AG04450 (cell line): ENCODE results near the gene PSMD3. TPM values are rescaled to one million over a fixed set of nuclear protein-coding genes. Genes with fewer than 3 reads are reported as not detected.
"Not testable (repeated sequence)": the region's sequence is repeated elsewhere in the genome, so short reads cannot be mapped to it uniquely, and the experiment has no call there.

Experiments
- CTCF ChIA-PET: fragments of 300-600, 350-600 bp; formaldehyde crosslinking; extraction: SDS; loops from one replicate; lab custom pipeline; 2022; ENCODE audit warnings: antibody characterized with exemption, inconsistent platforms; lab: Charles Lee
- POLR2A ChIA-PET: fragments of 350-600 bp; formaldehyde crosslinking; extraction: SDS; loops from one replicate; lab custom pipeline; 2021; ENCODE audit warnings: antibody characterized with exemption, inconsistent platforms; lab: Yijun Ruan, JAX
- DNase-seq: peaks from one replicate; pipeline ENCODE4 v3.0.0-alpha.2; 2011; ENCODE audit warnings: low read depth, low spot score
- H3K27ac ChIP-seq: one replicate; pipeline ENCODE4 v1.5.1; 2012; ENCODE audit warnings: low read depth, low read length, control low read depth
- H3K27me3 ChIP-seq: one replicate; pipeline ENCODE4 v1.6.0; 2012; ENCODE audit warnings: low read length; ENCODE audit not compliant: control insufficient read depth, insufficient read depth
- H3K4me3 ChIP-seq: 2 replicates; pipeline ENCODE4 v1.5.1; 2011; ENCODE audit warnings: mild to moderate bottlenecking, low read depth, low read length, control low read depth
- H3K9me3 ChIP-seq: 2 replicates; pipeline ENCODE4 v1.5.1; 2012; ENCODE audit warnings: low read length; ENCODE audit not compliant: control insufficient read depth, insufficient read depth
- polyA plus RNA-seq: library from polyadenylated mRNA; depleted of rRNA; stranded (reverse); fragments of >200 nt; gene quantifications from 2 replicates; pipeline ENCODE4 v1.2.3, GENCODE V29; 2011
- TF ChIP-seq, protein P1 (sequence below): IDR thresholded peaks from 2 replicates; pipeline ENCODE4 v1.5.1; 2011; ENCODE audit warnings: low read depth, low read length, control low read depth, inconsistent platforms

PSMD3 gene
- polyA plus RNA-seq, 1 experiment, result 62.6 TPM

DNA sequence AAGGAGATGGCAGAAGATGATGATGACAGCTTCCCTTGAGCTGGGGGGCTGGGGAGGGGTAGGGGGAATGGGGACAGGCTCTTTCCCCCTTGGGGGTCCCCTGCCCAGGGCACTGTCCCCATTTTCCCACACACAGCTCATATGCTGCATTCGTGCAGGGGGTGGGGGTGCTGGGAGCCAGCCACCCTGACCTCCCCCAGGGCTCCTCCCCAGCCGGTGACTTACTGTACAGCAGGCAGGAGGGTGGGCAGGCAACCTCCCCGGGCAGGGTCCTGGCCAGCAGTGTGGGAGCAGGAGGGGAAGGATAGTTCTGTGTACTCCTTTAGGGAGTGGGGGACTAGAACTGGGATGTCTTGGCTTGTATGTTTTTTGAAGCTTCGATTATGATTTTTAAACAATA, 16.9 kb downstream of the PSMD3 start:
- no peak for DNase-seq
- no peak overlapping the region for H3K27ac ChIP-seq
- H3K27me3 ChIP-seq, result no peaks in the 10 kb centered on the region
- ChIA-PET CTCF (interaction anchor here (1.5 kb wide), 1 partner anchor 17 kb away, joined by 4 read pairs; the partner anchor contains the start of gene PSMD3), POLR2A (no interaction called here)
- no peak overlapping the region for H3K4me3 ChIP-seq
- H3K9me3 ChIP-seq, result no peaks in the 10 kb centered on the region
- TF ChIP-seq, protein P1, sequence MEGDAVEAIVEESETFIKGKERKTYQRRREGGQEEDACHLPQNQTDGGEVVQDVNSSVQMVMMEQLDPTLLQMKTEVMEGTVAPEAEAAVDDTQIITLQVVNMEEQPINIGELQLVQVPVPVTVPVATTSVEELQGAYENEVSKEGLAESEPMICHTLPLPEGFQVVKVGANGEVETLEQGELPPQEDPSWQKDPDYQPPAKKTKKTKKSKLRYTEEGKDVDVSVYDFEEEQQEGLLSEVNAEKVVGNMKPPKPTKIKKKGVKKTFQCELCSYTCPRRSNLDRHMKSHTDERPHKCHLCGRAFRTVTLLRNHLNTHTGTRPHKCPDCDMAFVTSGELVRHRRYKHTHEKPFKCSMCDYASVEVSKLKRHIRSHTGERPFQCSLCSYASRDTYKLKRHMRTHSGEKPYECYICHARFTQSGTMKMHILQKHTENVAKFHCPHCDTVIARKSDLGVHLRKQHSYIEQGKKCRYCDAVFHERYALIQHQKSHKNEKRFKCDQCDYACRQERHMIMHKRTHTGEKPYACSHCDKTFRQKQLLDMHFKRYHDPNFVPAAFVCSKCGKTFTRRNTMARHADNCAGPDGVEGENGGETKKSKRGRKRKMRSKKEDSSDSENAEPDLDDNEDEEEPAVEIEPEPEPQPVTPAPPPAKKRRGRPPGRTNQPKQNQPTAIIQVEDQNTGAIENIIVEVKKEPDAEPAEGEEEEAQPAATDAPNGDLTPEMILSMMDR, result no peak

DNA sequence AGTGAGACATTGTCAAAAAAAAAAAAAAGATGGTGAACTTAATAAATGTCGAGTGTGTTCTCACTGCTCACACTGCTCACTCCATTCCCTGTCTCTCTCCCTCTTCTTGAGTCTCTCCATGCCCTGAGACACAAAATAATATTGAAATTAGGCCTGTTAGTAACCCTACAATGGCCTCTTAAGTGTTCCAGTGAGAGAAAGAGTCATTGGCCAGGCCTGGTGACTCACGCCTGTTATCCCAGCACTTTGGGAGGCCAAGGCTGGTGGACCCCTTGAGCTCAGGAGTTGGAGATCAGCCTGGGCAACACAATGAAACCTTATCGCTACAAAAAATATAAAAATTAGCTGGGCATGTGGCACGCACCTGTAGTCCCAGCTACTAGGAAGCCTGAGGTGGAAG, 18.5 kb downstream of the PSMD3 start:
- Histone ChIP-seq H3K27ac (no peak overlapping the region), H3K27me3 (no peaks in the 10 kb centered on the region), H3K9me3 (no peaks in the 10 kb centered on the region), H3K4me3 (no peak overlapping the region)
- TF ChIP-seq, protein P1, result no peak
- ChIA-PET POLR2A (no interaction called here), CTCF (interaction anchor here (1.1 kb wide), 1 partner anchor 37 kb away, joined by 3 read pairs; no protein-coding TSS in a partner anchor)
- no peak for DNase-seq

DNA sequence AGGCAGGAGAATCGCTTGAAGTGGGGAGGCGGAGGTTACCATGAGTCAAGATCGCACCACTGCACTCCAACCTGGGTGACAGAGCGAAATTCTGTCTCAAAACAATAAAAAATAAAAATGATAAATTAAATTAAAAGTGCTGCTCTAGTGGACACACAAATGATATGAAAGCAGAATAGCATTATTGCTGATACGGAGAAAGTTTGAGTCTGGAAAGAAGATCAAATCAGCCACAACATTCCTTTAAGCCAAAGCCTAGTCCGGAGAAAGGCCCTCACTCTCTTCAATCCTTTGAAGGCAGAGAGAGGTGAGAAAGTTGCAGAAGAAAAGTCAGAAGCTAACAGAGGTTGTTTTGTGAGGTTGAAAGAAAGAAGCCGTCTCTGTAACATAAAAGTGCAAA, 19.6 kb downstream of the PSMD3 start:
- Histone ChIP-seq H3K27ac (no peak overlapping the region), H3K9me3 (no peaks in the 10 kb centered on the region), H3K27me3 (no peaks in the 10 kb centered on the region), H3K4me3 (no peak overlapping the region)
- ChIA-PET POLR2A (no interaction called here), CTCF (interaction anchor here (1.1 kb wide), 1 partner anchor 35 kb away, joined by 3 read pairs; no protein-coding TSS in a partner anchor)
- no peak for DNase-seq
- TF ChIP-seq, protein P1, result no peak

DNA sequence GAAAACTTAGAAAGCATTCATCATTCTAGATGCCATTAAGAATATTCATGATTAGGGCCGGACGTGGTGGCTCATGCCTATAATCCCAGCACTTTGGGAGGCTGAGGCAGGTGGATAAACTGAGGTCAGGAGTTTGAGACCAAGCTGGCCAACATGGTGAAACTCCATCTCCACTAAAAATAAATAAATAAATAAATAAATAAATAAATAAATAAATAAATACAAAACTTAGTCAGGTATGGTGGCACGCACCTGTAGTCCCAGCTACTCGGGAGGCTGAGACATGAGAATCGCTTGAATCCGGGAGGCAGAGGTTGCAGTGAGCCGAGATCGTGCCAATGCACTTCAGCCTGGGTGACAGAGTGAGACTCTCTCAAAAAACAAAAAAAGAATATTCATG, 20.7 kb downstream of the PSMD3 start:
- POLR2A ChIA-PET, DNase-seq, H3K9me3 ChIP-seq, H3K27me3 ChIP-seq, H3K27ac ChIP-seq, H3K4me3 ChIP-seq: not testable (repeated sequence)
- CTCF ChIA-PET, result interaction anchor here (1.1 kb wide), 1 partner anchor 74 kb away, joined by 3 read pairs; no protein-coding TSS in a partner anchor

DNA sequence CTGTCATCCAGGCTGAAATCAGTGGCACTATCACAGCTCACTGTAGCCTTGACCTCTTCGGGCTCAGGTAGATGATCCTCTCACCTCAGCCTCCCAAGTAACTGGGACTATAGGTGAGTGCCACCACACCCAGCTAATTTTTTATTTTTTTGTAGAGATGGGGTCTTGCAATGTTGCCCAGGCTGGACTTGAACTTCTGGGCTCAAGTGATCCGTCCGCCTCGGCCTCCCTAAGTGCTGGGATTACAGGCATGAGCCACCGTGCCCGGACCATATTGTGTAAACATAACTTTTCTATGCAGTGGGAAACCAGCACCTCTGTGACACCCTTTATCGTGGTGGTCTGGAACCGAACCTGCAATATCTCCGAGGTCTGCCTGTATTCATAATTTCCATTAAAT, 23.5 kb downstream of the PSMD3 start:
- Histone ChIP-seq H3K27me3 (peaks cover 2% of the 10 kb centered on the region), H3K9me3 (no peaks in the 10 kb centered on the region), H3K27ac (no peak overlapping the region), H3K4me3 (no peak overlapping the region)
- ChIA-PET POLR2A (no interaction called here), CTCF (no interaction called here)
- TF ChIP-seq, protein P1, result no peak
- DNase-seq, result no peak

DNA sequence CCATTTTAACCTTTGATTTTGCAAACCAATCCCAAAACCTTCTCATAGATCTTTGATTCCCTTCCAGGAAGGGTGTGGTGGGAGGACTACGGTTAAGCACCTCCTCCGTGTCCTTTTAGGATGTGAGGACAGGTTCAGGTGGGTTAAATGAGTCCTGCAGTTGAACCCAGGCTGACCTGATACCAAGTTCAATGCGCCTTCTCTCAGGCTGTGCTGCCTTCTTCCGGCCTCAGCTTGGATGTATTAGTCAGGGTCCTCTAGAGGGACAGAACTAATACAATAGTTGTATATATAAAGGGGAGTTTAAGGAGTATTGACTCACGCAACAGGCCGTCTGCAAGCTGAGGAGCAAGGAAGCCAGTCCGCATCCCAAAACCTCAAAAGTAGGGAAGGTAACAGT, 24.1 kb downstream of the PSMD3 start:
- TF ChIP-seq, protein P1, result no peak
- no peak for DNase-seq
- Histone ChIP-seq H3K9me3 (no peaks in the 10 kb centered on the region), H3K27me3 (peaks cover 2% of the 10 kb centered on the region), H3K4me3 (no peak overlapping the region), H3K27ac (no peak overlapping the region)
- ChIA-PET CTCF (no interaction called here), POLR2A (no interaction called here)
